GM18870 (cell line): ENCODE measurements around the gene PIK3R2.

Experiments used
- ATAC-seq: cut with Tn5 transposase; IDR thresholded peaks from one replicate; pipeline ENCODE4 v1.9.1; 2021; ENCODE audit warnings: moderate library complexity; ENCODE audit not compliant: unreplicated experiment

PIK3R2 gene

GRCh38 chr19:18122860-18123795 lies 29.8 kb upstream of the PIK3R2 start:
- no peak for ATAC-seq

- no peak for ATAC-seq
Observed at GRCh38 chr19:18123819-18124218, 29.1 kb upstream of the PIK3R2 start.

- ATAC-seq, result no peak
Observed at GRCh38 chr19:18126097-18126496, 26.9 kb upstream of the PIK3R2 start.

GRCh38 chr19:18128044-18128443 lies 24.9 kb upstream of the PIK3R2 start:
- no peak for ATAC-seq

GRCh38 chr19:18128805-18129204 lies 24.2 kb upstream of the PIK3R2 start:
- ATAC-seq, result no peak

GRCh38 chr19:18130523-18131242 lies 22.3 kb upstream of the PIK3R2 start:
- ATAC-seq, result no peak

GRCh38 chr19:18131841-18132596 lies 20.9 kb upstream of the PIK3R2 start:
- no peak for ATAC-seq

GRCh38 chr19:18135712-18136584 lies 17.0 kb upstream of the PIK3R2 start:
- ATAC-seq, result no peak

- ATAC-seq, result no peak
Observed at GRCh38 chr19:18137242-18137641, 15.7 kb upstream of the PIK3R2 start.

GRCh38 chr19:18137657-18138339 lies 15.2 kb upstream of the PIK3R2 start:
- no peak for ATAC-seq

GRCh38 chr19:18140473-18140872 lies 12.5 kb upstream of the PIK3R2 start:
- ATAC-seq, result no peak

GRCh38 chr19:18141031-18141430 lies 11.9 kb upstream of the PIK3R2 start:
- ATAC-seq, result no peak

- no peak for ATAC-seq
Observed at GRCh38 chr19:18143902-18144301, 9.1 kb upstream of the PIK3R2 start.

GRCh38 chr19:18144361-18144760 lies 8.6 kb upstream of the PIK3R2 start:
- no peak for ATAC-seq

- no peak for ATAC-seq
Observed at GRCh38 chr19:18144906-18145305, 8.1 kb upstream of the PIK3R2 start.

- ATAC-seq, result no peak
Observed at GRCh38 chr19:18145391-18145999, 7.5 kb upstream of the PIK3R2 start.

GRCh38 chr19:18147396-18147795 lies 5.6 kb upstream of the PIK3R2 start:
- ATAC-seq, result no peak

GRCh38 chr19:18149596-18149975 lies 3.4 kb upstream of the PIK3R2 start:
- no peak for ATAC-seq
